Liver (tissue), 9 donors: ENCODE data around the gene CTSA. TPM values are rescaled to one million over a fixed set of nuclear protein-coding genes. Genes with fewer than 3 reads are reported as not detected.

ENCODE experiments used
- DNase-seq: peaks from one replicate; pipeline ENCODE4 v3.0.0-alpha.2; 2017; ENCODE audit warnings: low spot score
- H3K27ac ChIP-seq, 2 donors: one replicate each; pipeline ENCODE4 v1.7.0; 2013; ENCODE audit warnings: inconsistent platforms in 2 of 2, low read length in 2 of 2, control low read depth in 1 of 2, low read depth in 1 of 2, mild to moderate bottlenecking in 1 of 2
- H3K27me3 ChIP-seq, 4 donors: one replicate each; pipeline versions ENCODE4 v1.6.1 to v1.7.0; 2013; ENCODE audit warnings: low read length in 3 of 4, inconsistent platforms in 1 of 4, mild to moderate bottlenecking in 1 of 4, moderate library complexity in 1 of 4; ENCODE audit not compliant: control insufficient read depth in 4 of 4, insufficient read depth in 4 of 4
- H3K36me3 ChIP-seq, 4 donors: one replicate each; pipeline versions ENCODE4 v1.6.1 to v1.7.0; 2013; ENCODE audit warnings: low read length in 3 of 4, mild to moderate bottlenecking in 3 of 4, low read depth in 1 of 4, moderate library complexity in 1 of 4; ENCODE audit not compliant: control insufficient read depth in 4 of 4, insufficient read depth in 3 of 4
- H3K4me1 ChIP-seq, 4 donors: one replicate each; pipeline versions ENCODE4 v1.6.1 to v1.7.0; 2013; ENCODE audit warnings: low read length in 3 of 4, mild to moderate bottlenecking in 3 of 4, moderate library complexity in 1 of 4; ENCODE audit not compliant: control insufficient read depth in 4 of 4, insufficient read depth in 4 of 4
- H3K4me3 ChIP-seq, 3 donors: one replicate each; pipeline versions ENCODE4 v1.6.1 to v1.7.0; 2013; ENCODE audit warnings: low read length in 3 of 3, control low read depth in 1 of 3, low read depth in 1 of 3, mild to moderate bottlenecking in 1 of 3
- H3K9ac ChIP-seq, 2 donors: one replicate each; pipeline ENCODE4 v1.7.0; 2013; ENCODE audit warnings: low read length in 2 of 2, mild to moderate bottlenecking in 2 of 2, moderate library complexity in 2 of 2, control low read depth in 1 of 2, low read depth in 1 of 2
- H3K9me3 ChIP-seq, 4 donors: one replicate each; pipeline versions ENCODE4 v1.6.1 to v1.7.0; 2013; ENCODE audit warnings: low read length in 3 of 4; ENCODE audit not compliant: control insufficient read depth in 4 of 4
- ATF3 ChIP-seq: IDR thresholded peaks from 2 replicates; pipeline ENCODE4 v1.6.1; 2016; ENCODE audit warnings: antibody characterized with exemption
- CTCF ChIP-seq: fragments of 150-350 bp; IDR thresholded peaks from 2 replicates; pipeline ENCODE4 v1.5.1; 2017; ENCODE audit warnings: improper control_type of control experiment, low read depth, low read length; ENCODE audit not compliant: missing input control
- FOXA2 ChIP-seq: IDR thresholded peaks from 2 replicates; pipeline ENCODE4 v1.6.1; 2016; ENCODE audit warnings: antibody characterized with exemption
- HNF4A ChIP-seq, 2 donors: conservative IDR thresholded peaks; 2 replicates each; pipeline ENCODE4 v1.6.1; 2016; ENCODE audit warnings: antibody characterized with exemption in 2 of 2, mild to moderate bottlenecking in 2 of 2
- HNF4G ChIP-seq: IDR thresholded peaks from 2 replicates; pipeline ENCODE4 v1.6.1; 2016; ENCODE audit warnings: antibody characterized with exemption
- JUND ChIP-seq, 2 donors: IDR thresholded peaks; 2 replicates each; pipeline ENCODE4 v1.6.1; 2016; ENCODE audit warnings: antibody characterized with exemption in 2 of 2
- NR2F2 ChIP-seq: IDR thresholded peaks from 2 replicates; pipeline ENCODE4 v1.6.1; 2016; ENCODE audit warnings: antibody characterized with exemption
- RAD21 ChIP-seq, 2 donors: IDR thresholded peaks; 2 replicates each; pipeline ENCODE4 v1.6.1; 2016; ENCODE audit warnings: antibody characterized with exemption in 2 of 2, mild to moderate bottlenecking in 2 of 2
- REST ChIP-seq: IDR thresholded peaks from 2 replicates; pipeline ENCODE4 v1.6.1; 2016; ENCODE audit warnings: antibody characterized with exemption, mild to moderate bottlenecking
- RXRA ChIP-seq, 2 donors: IDR thresholded peaks; 2 replicates each; pipeline ENCODE4 v1.6.1; 2017 to 2018; ENCODE audit warnings: antibody characterized with exemption in 2 of 2, mild to moderate bottlenecking in 1 of 2
- SP1 ChIP-seq: IDR thresholded peaks from 2 replicates; pipeline ENCODE4 v1.6.1; 2018; ENCODE audit warnings: antibody characterized with exemption, mild to moderate bottlenecking
- TAF1 ChIP-seq: conservative IDR thresholded peaks from 2 replicates; pipeline ENCODE4 v1.6.1; 2016; ENCODE audit warnings: antibody characterized with exemption, mild to moderate bottlenecking
- YY1 ChIP-seq: IDR thresholded peaks from 2 replicates; pipeline ENCODE4 v1.6.1; 2016; ENCODE audit warnings: antibody characterized with exemption, mild to moderate bottlenecking
- ZBTB33 ChIP-seq: IDR thresholded peaks from 2 replicates; pipeline ENCODE4 v1.6.1; 2016; ENCODE audit warnings: antibody characterized with exemption
- WGBS: extraction: QIAGEN DNeasy Blood & Tissue Kit; methylation state at CpG from one replicate; pipeline ENCODE4 v1.1.7; 2013; 5-methylcytosine and 5-hydroxymethylcytosine counted together
- polyA plus RNA-seq, 2 donors: library from polyadenylated mRNA; stranded (reverse) in 1 of 2; unstranded in 1 of 2; fragments of 200-250 nt in 1 of 2; fragments of >200 nt in 1 of 2; fragmentation: Nextera tagmentation in 1 of 2; extraction: Ambion mirVana in 1 of 2; gene quantifications; one replicate each; pipeline versions ENCODE4 v1.2.1 to v1.2.3, GENCODE V29; 2013 to 2015
- total RNA-seq, 2 donors: library from RNA; depleted of rRNA; stranded (reverse); fragments of >200 nt; gene quantifications; one replicate each; pipeline ENCODE4 v1.2.3, GENCODE V29; 2014
- donor health status: healthy.
- donor health status: healthy.
- donor health status: healthy.
- donor health status: healthy.
- donor health status: healthy.

CTSA gene
- total and polyA plus RNA-seq, 4 donors, result 45.6 to 151 (median 76.4) TPM

- DNase-seq, result no peak
- Histone ChIP-seq H3K9ac (no peak overlapping the region), H3K4me3 (no peak overlapping the region), H3K27me3 (no peaks in the 10 kb centered on the region), H3K9me3 (no peaks in the 10 kb centered on the region), H3K27ac (no peak overlapping the region), H3K4me1 (no peaks in the 10 kb centered on the region), H3K36me3 (peaks cover 4 to 50% (median 31%) of the 10 kb centered on the region in 4 donors)
- TF ChIP-seq ZBTB33 (no peak), NR2F2 (no peak), RAD21 (IDR thresholded peaks at IDR 0.05) (no peak), YY1 (no peak), JUND (IDR thresholded peaks at IDR 0.05) (no peak), CTCF (no peak), ATF3 (no peak), HNF4G (no peak)
- 94% methylated on average over 10 of the region's 10 CpGs for WGBS
These were observed 49.6 kb upstream of the CTSA start for GRCh38 chr20:45841407-45842129.

- H3K36me3 ChIP-seq, result peaks cover 4 to 53% (median 32%) of the 10 kb centered on the region in 4 donors
- no peak for DNase-seq
- TF ChIP-seq NR2F2, result peak; percentile 77
- no peak for TF ChIP-seq FOXA2
- no peaks in the 10 kb centered on the region for H3K4me1 ChIP-seq
- 71% methylated on average over 5 of the region's 5 CpGs for WGBS
- no peak overlapping the region for H3K4me3 ChIP-seq
- no peaks in the 10 kb centered on the region for H3K9me3 ChIP-seq
- H3K27me3 ChIP-seq, result no peaks in the 10 kb centered on the region
- no peak overlapping the region for H3K9ac ChIP-seq
- no peak overlapping the region for H3K27ac ChIP-seq
These were observed 48.8 kb upstream of the CTSA start for GRCh38 chr20:45842169-45842812.

GRCh38 chr20:45843506-45843905 lies 47.6 kb upstream of the CTSA start:
- WGBS, result 93% methylated on average over 14 of the region's 14 CpGs
- Histone ChIP-seq H3K9ac (no peak overlapping the region), H3K36me3 (peaks cover 6 to 60% (median 35%) of the 10 kb centered on the region in 4 donors), H3K4me3 (no peak overlapping the region), H3K27ac (no peak overlapping the region), H3K9me3 (no peaks in the 10 kb centered on the region), H3K27me3 (no peaks in the 10 kb centered on the region), H3K4me1 (no peaks in the 10 kb centered on the region)
- no peak for DNase-seq
- TF ChIP-seq REST (no peak), CTCF (no peak), NR2F2 (no peak), JUND (IDR thresholded peaks at IDR 0.05) (no peak), SP1 (no peak), FOXA2 (no peak), RAD21 (IDR thresholded peaks at IDR 0.05) (no peak), HNF4A (conservative IDR thresholded peaks at IDR 0.05) (no peak), TAF1 (no peak), RXRA (IDR thresholded peaks at IDR 0.05) (no peak), HNF4G (no peak), ATF3 (no peak)
